ENCODE results near the gene CFAP99. TPM values are rescaled to one million over a fixed set of nuclear protein-coding genes. Genes with fewer than 3 reads are reported as not detected.

The CFAP99 gene
- total and polyA plus RNA-seq, 9 of the 15 experiments (the other 6 are each of a cell fraction or from before 2014, with no cell fraction given), result 0.07 to 0.18 (median 0.09) TPM; not detected in 6

- TF ChIP-seq ZNF609 (CRISPR knock-in tag; IDR thresholded peaks at IDR 0.05; ENCODE audit: borderline replicate concordance) (no peak), ZBTB8A (IDR thresholded peaks at IDR 0.05; ENCODE audit: partially characterized antibody) (no peak), ZBTB1 (CRISPR knock-in tag; IDR thresholded peaks at IDR 0.05; ENCODE audit: borderline replicate concordance, low read depth) (no peak), SMARCA4 (IDR thresholded peaks at IDR 0.05) (no peak), ZNF79 (CRISPR knock-in tag; IDR thresholded peaks at IDR 0.05; ENCODE audit: low read depth) (no peak), ZNF143 (CRISPR knock-in tag; IDR thresholded peaks at IDR 0.05) (no peak), PHB2 (IDR thresholded peaks at IDR 0.05; ENCODE audit: low read depth) (no peak), ZNF717 (CRISPR knock-in tag; IDR thresholded peaks at IDR 0.05) (no peak), MECOM (CRISPR knock-in tag; IDR thresholded peaks at IDR 0.05) (no peak), FOXK2 (conservative IDR thresholded peaks at IDR 0.05 in 1 of 2, IDR thresholded peaks at IDR 0.05 in 1 of 2; ENCODE audit: low read depth in 2 of 2) (peak in 1 of 2 experiments; percentile 59; a peak in 1 of 4 replicates), TEAD4 (IDR thresholded peaks at IDR 0.05; ENCODE audit: low read length) (no peak), TEAD4 (CRISPR knock-in tag; IDR thresholded peaks at IDR 0.05; ENCODE audit: borderline replicate concordance) (no peak), CHCHD3 (CRISPR knock-in tag; IDR thresholded peaks at IDR 0.05) (no peak), ZNF780A (CRISPR knock-in tag; IDR thresholded peaks at IDR 0.05) (no peak), HEY1 (CRISPR knock-in tag; IDR thresholded peaks at IDR 0.05; ENCODE audit: borderline replicate concordance) (no peak), HMG20A (CRISPR knock-in tag; conservative IDR thresholded peaks at IDR 0.05) (no peak), ZSCAN32 (CRISPR knock-in tag; IDR thresholded peaks at IDR 0.05) (no peak), NFYB (IDR thresholded peaks at IDR 0.05; ENCODE audit: extremely low read depth, insufficient read length) (peak; percentile 48), ZNF232 (CRISPR knock-in tag; IDR thresholded peaks at IDR 0.05) (no peak), NRF1 (conservative IDR thresholded peaks at IDR 0.05 in 1 of 2, IDR thresholded peaks at IDR 0.05 in 1 of 2) (peak in 1 of 2 experiments; percentile 25; a peak in 1 of 4 replicates)
- TF ChIP-seq, protein P1, sequence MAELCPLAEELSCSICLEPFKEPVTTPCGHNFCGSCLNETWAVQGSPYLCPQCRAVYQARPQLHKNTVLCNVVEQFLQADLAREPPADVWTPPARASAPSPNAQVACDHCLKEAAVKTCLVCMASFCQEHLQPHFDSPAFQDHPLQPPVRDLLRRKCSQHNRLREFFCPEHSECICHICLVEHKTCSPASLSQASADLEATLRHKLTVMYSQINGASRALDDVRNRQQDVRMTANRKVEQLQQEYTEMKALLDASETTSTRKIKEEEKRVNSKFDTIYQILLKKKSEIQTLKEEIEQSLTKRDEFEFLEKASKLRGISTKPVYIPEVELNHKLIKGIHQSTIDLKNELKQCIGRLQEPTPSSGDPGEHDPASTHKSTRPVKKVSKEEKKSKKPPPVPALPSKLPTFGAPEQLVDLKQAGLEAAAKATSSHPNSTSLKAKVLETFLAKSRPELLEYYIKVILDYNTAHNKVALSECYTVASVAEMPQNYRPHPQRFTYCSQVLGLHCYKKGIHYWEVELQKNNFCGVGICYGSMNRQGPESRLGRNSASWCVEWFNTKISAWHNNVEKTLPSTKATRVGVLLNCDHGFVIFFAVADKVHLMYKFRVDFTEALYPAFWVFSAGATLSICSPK (IDR thresholded peaks at IDR 0.05; ENCODE audit: borderline replicate concordance), result no peak
- TF ChIP-seq, protein P2, sequence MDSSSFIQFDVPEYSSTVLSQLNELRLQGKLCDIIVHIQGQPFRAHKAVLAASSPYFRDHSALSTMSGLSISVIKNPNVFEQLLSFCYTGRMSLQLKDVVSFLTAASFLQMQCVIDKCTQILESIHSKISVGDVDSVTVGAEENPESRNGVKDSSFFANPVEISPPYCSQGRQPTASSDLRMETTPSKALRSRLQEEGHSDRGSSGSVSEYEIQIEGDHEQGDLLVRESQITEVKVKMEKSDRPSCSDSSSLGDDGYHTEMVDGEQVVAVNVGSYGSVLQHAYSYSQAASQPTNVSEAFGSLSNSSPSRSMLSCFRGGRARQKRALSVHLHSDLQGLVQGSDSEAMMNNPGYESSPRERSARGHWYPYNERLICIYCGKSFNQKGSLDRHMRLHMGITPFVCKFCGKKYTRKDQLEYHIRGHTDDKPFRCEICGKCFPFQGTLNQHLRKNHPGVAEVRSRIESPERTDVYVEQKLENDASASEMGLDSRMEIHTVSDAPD (CRISPR knock-in tag; IDR thresholded peaks at IDR 0.05), result no peak
Measured at GRCh38 chr4:2408401-2408958, 10.3 kb upstream of the CFAP99 start (continued).

Data from K562 (cell line).